Right renal cortex interstitium (tissue), 3 donors: ENCODE data around the gene TLE3. TPM values are rescaled to one million over a fixed set of nuclear protein-coding genes. Genes with fewer than 3 reads are reported as not detected.

Experiments
- DNase-seq, 3 donors: peaks; one replicate each; pipeline ENCODE4 v3.0.0-alpha.2; 2013; ENCODE audit warnings: low read depth in 3 of 3, low spot score in 2 of 3
- polyA plus RNA-seq, 3 donors: library from polyadenylated mRNA; unstranded; fragments of 120-200 nt; gene quantifications; one replicate each; pipeline ENCODE4 v1.2.1, GENCODE V29; 2013; ENCODE audit not compliant: insufficient read length in 3 of 3

TLE3 gene
- polyA plus RNA-seq, 3 donors = 32.1 to 35.5 (median 35.1) TPM

- no peak for DNase-seq
These were observed 45.6 kb downstream of the TLE3 start for GRCh38 chr15:70051948-70052633.

- no peak for DNase-seq
These were observed 46.7 kb downstream of the TLE3 start for GRCh38 chr15:70050970-70051369.

- DNase-seq = no peak
These were observed 47.3 kb downstream of the TLE3 start for GRCh38 chr15:70050441-70050840.

- DNase-seq = no peak
These were observed 47.9 kb downstream of the TLE3 start for GRCh38 chr15:70049701-70050301.

GRCh38 chr15:70048578-70049514 is 48.9 kb downstream of the TLE3 start:
- no peak for DNase-seq

GRCh38 chr15:70048198-70048565 is 49.5 kb downstream of the TLE3 start:
- DNase-seq = no peak

GRCh38 chr15:70047386-70048197 is 50.1 kb downstream of the TLE3 start:
- no peak for DNase-seq

GRCh38 chr15:70046679-70047369 is 50.9 kb downstream of the TLE3 start:
- DNase-seq = no peak

GRCh38 chr15:70045045-70045444 is 52.7 kb downstream of the TLE3 start:
- no peak for DNase-seq

- no peak for DNase-seq
These were observed 53.5 kb downstream of the TLE3 start for GRCh38 chr15:70044168-70044567.

- DNase-seq = no peak
These were observed 54.1 kb downstream of the TLE3 start for GRCh38 chr15:70043590-70043989.

- no peak for DNase-seq
These were observed 55.0 kb downstream of the TLE3 start for GRCh38 chr15:70042553-70043214.

- no peak for DNase-seq
These were observed 57.8 kb downstream of the TLE3 start for GRCh38 chr15:70039917-70040316.

- no peak for DNase-seq
These were observed 58.9 kb downstream of the TLE3 start for GRCh38 chr15:70038730-70039392.

- DNase-seq = no peak
These were observed 60.5 kb downstream of the TLE3 start for GRCh38 chr15:70037292-70037640.

GRCh38 chr15:70036585-70037291 is 61.0 kb downstream of the TLE3 start:
- DNase-seq = no peak

GRCh38 chr15:70035719-70036077 is 62.0 kb downstream of the TLE3 start:
- no peak for DNase-seq

- no peak for DNase-seq
These were observed 62.5 kb downstream of the TLE3 start for GRCh38 chr15:70035051-70035718.
